ENCODE measurements around the gene ANKUB1. TPM values are rescaled to one million over a fixed set of nuclear protein-coding genes. Genes with fewer than 3 reads are reported as not detected.

ANKUB1 gene
- total RNA-seq, 1 donor from 2014 or later: not detected

GRCh38 chr3:149751551-149751950 is 40.8 kb downstream of the ANKUB1 start:
- TF ChIP-seq, protein P1, sequence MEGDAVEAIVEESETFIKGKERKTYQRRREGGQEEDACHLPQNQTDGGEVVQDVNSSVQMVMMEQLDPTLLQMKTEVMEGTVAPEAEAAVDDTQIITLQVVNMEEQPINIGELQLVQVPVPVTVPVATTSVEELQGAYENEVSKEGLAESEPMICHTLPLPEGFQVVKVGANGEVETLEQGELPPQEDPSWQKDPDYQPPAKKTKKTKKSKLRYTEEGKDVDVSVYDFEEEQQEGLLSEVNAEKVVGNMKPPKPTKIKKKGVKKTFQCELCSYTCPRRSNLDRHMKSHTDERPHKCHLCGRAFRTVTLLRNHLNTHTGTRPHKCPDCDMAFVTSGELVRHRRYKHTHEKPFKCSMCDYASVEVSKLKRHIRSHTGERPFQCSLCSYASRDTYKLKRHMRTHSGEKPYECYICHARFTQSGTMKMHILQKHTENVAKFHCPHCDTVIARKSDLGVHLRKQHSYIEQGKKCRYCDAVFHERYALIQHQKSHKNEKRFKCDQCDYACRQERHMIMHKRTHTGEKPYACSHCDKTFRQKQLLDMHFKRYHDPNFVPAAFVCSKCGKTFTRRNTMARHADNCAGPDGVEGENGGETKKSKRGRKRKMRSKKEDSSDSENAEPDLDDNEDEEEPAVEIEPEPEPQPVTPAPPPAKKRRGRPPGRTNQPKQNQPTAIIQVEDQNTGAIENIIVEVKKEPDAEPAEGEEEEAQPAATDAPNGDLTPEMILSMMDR (conservative IDR thresholded peaks at IDR 0.05): no peak
- Mint-ChIP-seq H3K27me3 (ENCODE audit: low read depth) (peaks cover 22% of the 10 kb centered on the region), H3K4me1 (peaks cover 22% of the 10 kb centered on the region), H3K36me3 (ENCODE audit: low read depth) (peaks cover 5% of the 10 kb centered on the region), H3K27ac (ENCODE audit: unreplicated experiment) (no peak overlapping the region), H3K4me3 (peak overlapping the region; percentile 99), H3K9me3 (no peaks in the 10 kb centered on the region)
- DNase-seq (ENCODE audit: low read depth, low spot score): no peak

GRCh38 chr3:149744606-149745005 is 47.7 kb downstream of the ANKUB1 start:
- TF ChIP-seq, protein P1 (conservative IDR thresholded peaks at IDR 0.05): no peak
- H3K4me1 Mint-ChIP-seq: no peaks in the 10 kb centered on the region
- H3K36me3 Mint-ChIP-seq (ENCODE audit: low read depth): peaks cover 7% of the 10 kb centered on the region
- no peak for DNase-seq (ENCODE audit: low read depth, low spot score)
- H3K27ac Mint-ChIP-seq (ENCODE audit: unreplicated experiment): no peak overlapping the region
- H3K4me3 Mint-ChIP-seq: no peak overlapping the region
- no peaks in the 10 kb centered on the region for H3K9me3 Mint-ChIP-seq
- no peaks in the 10 kb centered on the region for H3K27me3 Mint-ChIP-seq (ENCODE audit: low read depth)

- TF ChIP-seq, protein P1 (conservative IDR thresholded peaks at IDR 0.05): no peak
- Mint-ChIP-seq H3K36me3 (ENCODE audit: low read depth) (peaks cover 7% of the 10 kb centered on the region), H3K9me3 (no peaks in the 10 kb centered on the region), H3K27me3 (ENCODE audit: low read depth) (no peaks in the 10 kb centered on the region), H3K4me1 (no peaks in the 10 kb centered on the region), H3K27ac (ENCODE audit: unreplicated experiment) (no peak overlapping the region), H3K4me3 (no peak overlapping the region)
- DNase-seq (ENCODE audit: low read depth, low spot score): no peak
Observed at GRCh38 chr3:149744151-149744550, 48.2 kb downstream of the ANKUB1 start.

DNA sequence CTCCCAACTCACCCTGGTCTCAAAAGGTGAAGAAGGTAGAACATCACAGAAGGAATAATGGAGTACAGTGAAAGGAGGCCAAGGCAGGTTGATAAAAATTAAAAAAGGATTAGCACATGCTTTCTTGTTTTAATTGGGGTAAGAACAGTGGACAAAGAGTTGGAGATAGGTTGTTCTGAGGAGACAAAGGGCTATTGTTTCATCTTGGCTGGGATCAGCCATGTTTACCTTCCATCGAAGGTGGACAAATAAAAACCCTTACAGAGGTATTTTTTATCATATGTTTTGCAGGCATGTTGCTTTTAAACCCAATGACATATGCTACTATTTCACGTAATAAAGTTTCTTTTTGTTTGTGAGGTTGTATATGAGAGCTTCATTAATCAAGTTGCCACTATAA is 53.0 kb downstream of the ANKUB1 start:
- H3K27ac Mint-ChIP-seq (ENCODE audit: unreplicated experiment): no peak overlapping the region
- TF ChIP-seq, protein P1 (conservative IDR thresholded peaks at IDR 0.05): no peak
- no peaks in the 10 kb centered on the region for H3K9me3 Mint-ChIP-seq
- H3K27me3 Mint-ChIP-seq (ENCODE audit: low read depth): no peaks in the 10 kb centered on the region
- DNase-seq (ENCODE audit: low read depth, low spot score): no peak
- peaks cover 2% of the 10 kb centered on the region for H3K36me3 Mint-ChIP-seq (ENCODE audit: low read depth)
- no peak overlapping the region for H3K4me3 Mint-ChIP-seq
- H3K4me1 Mint-ChIP-seq: no peaks in the 10 kb centered on the region

- peaks cover 2% of the 10 kb centered on the region for H3K36me3 Mint-ChIP-seq (ENCODE audit: low read depth)
- H3K27me3 Mint-ChIP-seq (ENCODE audit: low read depth): no peaks in the 10 kb centered on the region
- no peak overlapping the region for H3K27ac Mint-ChIP-seq (ENCODE audit: unreplicated experiment)
- no peak overlapping the region for H3K4me3 Mint-ChIP-seq
- H3K4me1 Mint-ChIP-seq: no peaks in the 10 kb centered on the region
- H3K9me3 Mint-ChIP-seq: no peaks in the 10 kb centered on the region
- TF ChIP-seq, protein P1 (conservative IDR thresholded peaks at IDR 0.05): no peak
- DNase-seq (ENCODE audit: low read depth, low spot score): no peak
Observed at GRCh38 chr3:149738876-149739275, 53.5 kb downstream of the ANKUB1 start.

GRCh38 chr3:149736953-149737205 is 55.5 kb downstream of the ANKUB1 start:
- peaks cover 2% of the 10 kb centered on the region for H3K36me3 Mint-ChIP-seq (ENCODE audit: low read depth)
- no peaks in the 10 kb centered on the region for H3K4me1 Mint-ChIP-seq
- H3K27ac Mint-ChIP-seq (ENCODE audit: unreplicated experiment): no peak overlapping the region
- no peaks in the 10 kb centered on the region for H3K27me3 Mint-ChIP-seq (ENCODE audit: low read depth)
- no peaks in the 10 kb centered on the region for H3K9me3 Mint-ChIP-seq
- no peak for DNase-seq (ENCODE audit: low read depth, low spot score)
- TF ChIP-seq, protein P1 (conservative IDR thresholded peaks at IDR 0.05): no peak
- H3K4me3 Mint-ChIP-seq: no peak overlapping the region
